IPS-20b (cell line): ENCODE data around the gene TMEM98.
"Not testable (repeated sequence)": the region's sequence is repeated elsewhere in the genome, so short reads cannot be mapped to it uniquely, and the experiment has no call there.

ENCODE experiments used
- H3K27ac ChIP-seq: one replicate; pipeline ENCODE4 v1.5.1; 2013; ENCODE audit warnings: low read length
- H3K27me3 ChIP-seq: 2 replicates; pipeline ENCODE4 v1.6.1; 2013; ENCODE audit warnings: mild to moderate bottlenecking, low read length, inconsistent platforms; ENCODE audit not compliant: insufficient read depth
- H3K36me3 ChIP-seq: 2 replicates; pipeline ENCODE4 v1.6.1; 2013; ENCODE audit warnings: low read depth, mild to moderate bottlenecking, inconsistent platforms, low read length, moderate library complexity; ENCODE audit not compliant: insufficient read depth
- H3K4me1 ChIP-seq: 2 replicates; pipeline ENCODE4 v1.6.1; 2013; ENCODE audit warnings: mild to moderate bottlenecking, control low read depth, inconsistent platforms, low read length, moderate library complexity; ENCODE audit not compliant: insufficient read depth
- H3K4me3 ChIP-seq: 2 replicates; pipeline ENCODE4 v1.5.1; 2013; ENCODE audit warnings: mild to moderate bottlenecking, low read length, inconsistent platforms
- H3K9ac ChIP-seq: 2 replicates; pipeline ENCODE4 v1.6.1; 2013; ENCODE audit warnings: low read depth, mild to moderate bottlenecking, inconsistent platforms, low read length, moderate library complexity
- H3K9me3 ChIP-seq: 2 replicates; pipeline ENCODE4 v1.6.1; 2013; ENCODE audit warnings: mild to moderate bottlenecking, low read depth, low read length, inconsistent platforms; ENCODE audit not compliant: insufficient read depth

The TMEM98 gene

GRCh38 chr17:32916134-32916533 is 11.8 kb upstream of the TMEM98 start:
- no peaks in the 10 kb centered on the region for H3K9me3 ChIP-seq
- no peak overlapping the region for H3K9ac ChIP-seq
- H3K36me3 ChIP-seq = no peaks in the 10 kb centered on the region
- peaks cover 9% of the 10 kb centered on the region; the same call in 1 of the 2 replicates for H3K4me1 ChIP-seq
- H3K27ac ChIP-seq = no peak overlapping the region
- no peak overlapping the region for H3K4me3 ChIP-seq
- H3K27me3 ChIP-seq = no peaks in the 10 kb centered on the region

- H3K27ac ChIP-seq = no peak overlapping the region
- H3K27me3 ChIP-seq = no peaks in the 10 kb centered on the region
- no peaks in the 10 kb centered on the region for H3K9me3 ChIP-seq
- H3K9ac ChIP-seq = no peak overlapping the region
- no peak overlapping the region for H3K4me3 ChIP-seq
- no peaks in the 10 kb centered on the region for H3K36me3 ChIP-seq
- H3K4me1 ChIP-seq = peaks cover 9% of the 10 kb centered on the region; the same call in 1 of the 2 replicates
These were observed 10.9 kb upstream of the TMEM98 start for GRCh38 chr17:32917081-32917480.

- H3K9ac ChIP-seq = no peak overlapping the region
- no peaks in the 10 kb centered on the region for H3K27me3 ChIP-seq
- no peaks in the 10 kb centered on the region for H3K9me3 ChIP-seq
- peak overlapping the region; percentile 12; the same call in 1 of the 2 replicates for H3K4me3 ChIP-seq
- H3K4me1 ChIP-seq = peaks cover 9% of the 10 kb centered on the region; the same call in 1 of the 2 replicates
- no peak overlapping the region for H3K27ac ChIP-seq
- no peaks in the 10 kb centered on the region for H3K36me3 ChIP-seq
These were observed 10.1 kb upstream of the TMEM98 start for GRCh38 chr17:32917842-32918241.

- H3K9ac ChIP-seq, H3K4me3 ChIP-seq, H3K36me3 ChIP-seq, H3K27ac ChIP-seq, H3K4me1 ChIP-seq, H3K27me3 ChIP-seq, H3K9me3 ChIP-seq: not testable (repeated sequence)
These were observed 8.1 kb upstream of the TMEM98 start for GRCh38 chr17:32919876-32920275.

GRCh38 chr17:32920293-32920692 is 7.7 kb upstream of the TMEM98 start:
- Histone ChIP-seq H3K27ac (no peak overlapping the region), H3K27me3 (no peaks in the 10 kb centered on the region), H3K36me3 (no peaks in the 10 kb centered on the region), H3K9ac (no peak overlapping the region), H3K4me3 (no peak overlapping the region), H3K4me1 (peaks cover 9% of the 10 kb centered on the region; the same call in 1 of the 2 replicates), H3K9me3 (no peaks in the 10 kb centered on the region)

- Histone ChIP-seq H3K4me3 (no peak overlapping the region), H3K9ac (no peak overlapping the region), H3K27me3 (no peaks in the 10 kb centered on the region), H3K9me3 (no peaks in the 10 kb centered on the region), H3K4me1 (peaks cover 9% of the 10 kb centered on the region; the same call in 1 of the 2 replicates), H3K27ac (no peak overlapping the region), H3K36me3 (no peaks in the 10 kb centered on the region)
These were observed 6.9 kb upstream of the TMEM98 start for GRCh38 chr17:32921017-32921416.

- not testable (repeated sequence) for H3K4me3 ChIP-seq, H3K27ac ChIP-seq, H3K9ac ChIP-seq, H3K4me1 ChIP-seq, H3K36me3 ChIP-seq, H3K9me3 ChIP-seq
- H3K27me3 ChIP-seq = peaks cover 12% of the 10 kb centered on the region
These were observed 4.0 kb upstream of the TMEM98 start for GRCh38 chr17:32923905-32924304.

GRCh38 chr17:32926183-32926582 is 1.8 kb upstream of the TMEM98 start:
- Histone ChIP-seq H3K9me3 (no peaks in the 10 kb centered on the region), H3K36me3 (no peaks in the 10 kb centered on the region), H3K27me3 (peaks cover 15% of the 10 kb centered on the region), H3K27ac (no peak overlapping the region), H3K4me3 (no peak overlapping the region), H3K4me1 (peaks cover 12% of the 10 kb centered on the region), H3K9ac (no peak overlapping the region)

GRCh38 chr17:32926789-32927188 is 1.2 kb upstream of the TMEM98 start:
- Histone ChIP-seq H3K4me1 (peaks cover 12% of the 10 kb centered on the region), H3K27me3 (peaks cover 15% of the 10 kb centered on the region)
- not testable (repeated sequence) for H3K9ac ChIP-seq, H3K9me3 ChIP-seq, H3K27ac ChIP-seq, H3K36me3 ChIP-seq, H3K4me3 ChIP-seq

- H3K27me3 ChIP-seq = peaks cover 15% of the 10 kb centered on the region
- no peak overlapping the region for H3K27ac ChIP-seq
- H3K4me1 ChIP-seq = peaks cover 12% of the 10 kb centered on the region
- peak overlapping the region; percentile 64 for H3K4me3 ChIP-seq
- peaks cover 4% of the 10 kb centered on the region; the same call in 1 of the 2 replicates for H3K36me3 ChIP-seq
- no peak overlapping the region; the same call in 1 of the 2 replicates for H3K9ac ChIP-seq
- H3K9me3 ChIP-seq = no peaks in the 10 kb centered on the region
These were observed 691 bp upstream of the TMEM98 start for GRCh38 chr17:32927201-32927723.

- H3K9ac ChIP-seq = peak overlapping the region; percentile 80
- H3K27me3 ChIP-seq = peaks cover 15% of the 10 kb centered on the region
- peaks cover 12% of the 10 kb centered on the region for H3K4me1 ChIP-seq
- no peaks in the 10 kb centered on the region for H3K9me3 ChIP-seq
- peaks cover 20% of the 10 kb centered on the region for H3K36me3 ChIP-seq
- H3K27ac ChIP-seq = no peak overlapping the region
- H3K4me3 ChIP-seq = peak overlapping the region; percentile 82
These were observed 908 bp downstream of the TMEM98 start for GRCh38 chr17:32928586-32929535.

GRCh38 chr17:32929588-32929987 is 1.6 kb downstream of the TMEM98 start:
- Histone ChIP-seq H3K9me3 (no peaks in the 10 kb centered on the region), H3K36me3 (peaks cover 27% of the 10 kb centered on the region), H3K4me1 (peaks cover 12% of the 10 kb centered on the region), H3K4me3 (peak overlapping the region; percentile 82), H3K27ac (no peak overlapping the region), H3K9ac (peak overlapping the region; percentile 80; the same call in 1 of the 2 replicates), H3K27me3 (peaks cover 15% of the 10 kb centered on the region)
